Prostate gland (tissue), 2 donors: ENCODE measurements around the gene INPP5F.

Experiments
- CTCF ChIP-seq, 4 experiments: fragments of 200-600 bp in 2 of 4; fragments of 450-650 bp in 2 of 4; sonication (generic) in 2 of 4; IDR thresholded peaks; 1 replicate in 3 of 4; 2 replicates in 1 of 4; pipeline ENCODE4 v1.5.1; 2016 to 2019; ENCODE audit warnings: antibody characterized with exemption in 4 of 4, mild to moderate bottlenecking in 2 of 4, moderate library complexity in 2 of 4
- POLR2A ChIP-seq: fragments of 450-650 bp; IDR thresholded peaks from one replicate; pipeline ENCODE4 v1.6.1; 2016; ENCODE audit warnings: antibody characterized with exemption, mild to moderate bottlenecking
- POLR2AphosphoS5 ChIP-seq: sonication (generic); formaldehyde crosslinking; IDR thresholded peaks from one replicate; pipeline ENCODE4 v1.6.1; 2017; ENCODE audit warnings: antibody characterized with exemption

DNA sequence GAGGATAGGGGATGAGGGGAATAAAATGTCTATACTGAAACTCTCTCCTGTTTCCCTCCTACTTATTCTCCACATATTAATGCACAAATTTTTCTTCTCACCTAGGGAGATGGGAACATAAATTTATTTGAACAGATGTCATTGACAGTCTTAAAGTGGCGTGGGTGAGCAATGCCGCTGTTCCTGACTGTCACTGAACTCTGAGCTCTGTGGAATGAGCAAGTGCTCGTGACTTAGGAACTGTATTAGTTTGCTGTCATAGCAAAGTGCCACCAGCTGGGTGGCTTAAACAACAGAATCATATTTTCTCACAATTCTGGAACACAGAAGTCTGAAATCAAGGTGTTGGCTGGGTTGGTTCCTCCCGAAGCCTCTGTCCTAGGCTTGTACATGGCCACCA is 29.1 kb downstream of the INPP5F start:
- TF ChIP-seq CTCF (IDR thresholded peaks at IDR 0.05) (no peak), POLR2A (no peak), POLR2AphosphoS5 (no peak)
